Measurements from ENCODE around the gene MGAT3.

- TF ChIP-seq FOS (IDR thresholded peaks at IDR 0.05; ENCODE audit: borderline replicate concordance, insufficient read depth, low read length) (no peak), CTCF (IDR thresholded peaks at IDR 0.05; ENCODE audit: extremely low read depth in 1 of 2, insufficient read depth in 1 of 2, low read depth in 1 of 2, low read length in 2 of 2) (no peak), POLR2A (IDR thresholded peaks at IDR 0.05; ENCODE audit: low read depth, low read length) (peak; percentile 47), EZH2 (IDR thresholded peaks at IDR 0.05; ENCODE audit: borderline replicate concordance, low read depth, low read length, severe bottlenecking) (no peak), POLR2AphosphoS5 (IDR thresholded peaks at IDR 0.05; ENCODE audit: insufficient read depth, low read depth, low read length) (peak; percentile 26), MAX (IDR thresholded peaks at IDR 0.05; ENCODE audit: insufficient read depth, insufficient read length) (no peak)
Observed at GRCh38 chr22:39526736-39527171, 69.9 kb downstream of the MGAT3 start.

All from endothelial cell of umbilical vein (primary cell).